ENCODE data around the gene CAMSAP2.
A peak's percentile ranks its signal among the peaks of the same experiment; 100 is the strongest.

Gene CAMSAP2

GRCh38 chr1:200856716-200857357 is 118.1 kb downstream of the CAMSAP2 start:
- no peak for DNase-seq

DNA sequence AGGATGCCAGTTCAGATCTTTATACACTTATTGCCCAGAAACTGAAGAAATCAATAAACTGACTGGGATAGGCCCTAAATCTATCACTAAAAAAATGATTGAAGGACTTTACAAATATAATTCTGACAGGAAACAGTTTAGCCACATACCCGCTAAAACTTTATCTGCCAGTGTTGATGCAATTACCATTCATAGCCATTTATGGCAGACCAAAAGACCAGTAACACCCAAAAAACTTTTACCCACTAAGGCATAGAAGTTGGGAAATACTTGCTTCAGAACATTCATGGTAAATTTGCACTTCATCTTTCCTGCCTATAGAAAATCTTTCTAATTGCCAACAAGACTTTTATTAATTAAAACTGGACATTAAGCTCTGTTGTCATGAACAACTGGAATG is 119.1 kb downstream of the CAMSAP2 start:
- DNase-seq: no peak

GRCh38 chr1:200861937-200862647 is 123.4 kb downstream of the CAMSAP2 start:
- no peak for DNase-seq

DNA sequence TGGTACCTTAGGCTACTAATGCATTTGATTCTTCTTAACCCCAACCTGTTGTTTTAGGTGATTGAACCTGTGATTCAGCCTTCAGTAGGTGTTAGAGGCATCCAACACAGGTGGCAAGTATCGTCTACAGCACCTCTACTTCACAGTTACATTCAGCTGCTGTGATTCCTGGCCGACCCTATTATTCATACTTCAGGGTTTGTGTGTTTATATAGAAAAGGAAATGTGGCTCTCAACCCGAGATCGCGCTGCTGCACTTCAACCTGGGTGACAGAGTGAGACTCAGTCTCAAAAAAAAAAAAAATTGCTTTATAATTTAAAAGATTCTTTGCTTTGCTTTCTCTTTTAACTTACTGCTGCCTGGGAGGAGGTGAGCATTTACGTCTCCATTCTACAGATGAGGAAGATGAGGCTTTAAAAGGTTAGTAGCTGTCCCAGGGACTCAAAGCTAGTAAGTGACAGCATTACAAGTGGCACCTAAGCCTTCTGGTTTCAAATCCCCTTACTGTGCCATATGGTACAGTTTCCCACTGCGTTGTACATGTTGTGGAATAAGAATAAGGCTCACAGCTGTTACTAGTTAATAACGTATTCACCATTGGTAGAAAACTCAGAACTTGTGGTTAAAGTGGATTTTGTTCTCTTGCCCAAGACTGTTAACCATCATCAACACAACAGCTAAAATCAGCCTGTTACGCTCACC is 124.2 kb downstream of the CAMSAP2 start:
- no peak for DNase-seq

GRCh38 chr1:200866116-200866515 is 127.4 kb downstream of the CAMSAP2 start:
- DNase-seq: no peak

DNA sequence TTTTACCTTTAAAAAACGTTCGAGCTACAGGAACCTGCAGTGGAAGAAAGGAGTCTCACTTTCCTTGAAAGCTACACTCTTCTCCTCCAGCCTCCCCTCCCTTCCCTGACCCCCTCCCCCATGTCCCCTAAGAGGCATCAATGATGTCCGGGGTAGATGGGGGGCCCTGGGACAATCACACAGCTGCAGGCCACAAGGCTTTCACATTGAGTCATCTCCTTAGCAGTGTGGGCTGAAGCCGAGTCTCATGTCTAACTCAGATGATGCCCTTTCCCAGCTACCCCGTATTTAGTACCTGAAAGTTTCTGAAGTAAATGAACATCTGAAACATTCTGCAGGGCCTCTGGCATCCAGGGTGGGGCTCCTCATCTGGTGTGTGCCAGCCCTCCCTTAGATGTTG is 127.8 kb downstream of the CAMSAP2 start:
- DNase-seq: no peak

- no peak for DNase-seq
Observed at GRCh38 chr1:200867018-200867811, 128.5 kb downstream of the CAMSAP2 start.

DNA sequence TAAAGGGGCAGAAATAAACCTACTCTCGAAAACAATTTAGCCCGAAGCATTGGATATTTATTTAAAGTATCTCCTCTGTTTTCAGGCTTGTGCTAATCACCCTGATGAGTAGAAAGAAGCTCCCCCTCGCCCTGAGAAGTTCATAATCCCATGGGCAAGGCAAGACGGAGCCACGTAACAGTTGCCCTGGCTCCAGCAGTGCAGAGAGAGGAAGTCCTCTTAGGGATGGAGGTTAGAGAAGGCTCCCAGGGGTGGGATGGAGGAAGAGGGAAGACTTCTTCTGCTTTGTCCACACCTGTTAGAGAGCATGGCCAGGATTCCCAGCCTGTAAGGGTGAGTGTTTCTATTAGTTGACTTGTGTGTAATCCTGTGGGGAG is 130.7 kb downstream of the CAMSAP2 start:
- no peak for DNase-seq

GRCh38 chr1:200869753-200870391 is 131.2 kb downstream of the CAMSAP2 start:
- DNase-seq: no peak

DNA sequence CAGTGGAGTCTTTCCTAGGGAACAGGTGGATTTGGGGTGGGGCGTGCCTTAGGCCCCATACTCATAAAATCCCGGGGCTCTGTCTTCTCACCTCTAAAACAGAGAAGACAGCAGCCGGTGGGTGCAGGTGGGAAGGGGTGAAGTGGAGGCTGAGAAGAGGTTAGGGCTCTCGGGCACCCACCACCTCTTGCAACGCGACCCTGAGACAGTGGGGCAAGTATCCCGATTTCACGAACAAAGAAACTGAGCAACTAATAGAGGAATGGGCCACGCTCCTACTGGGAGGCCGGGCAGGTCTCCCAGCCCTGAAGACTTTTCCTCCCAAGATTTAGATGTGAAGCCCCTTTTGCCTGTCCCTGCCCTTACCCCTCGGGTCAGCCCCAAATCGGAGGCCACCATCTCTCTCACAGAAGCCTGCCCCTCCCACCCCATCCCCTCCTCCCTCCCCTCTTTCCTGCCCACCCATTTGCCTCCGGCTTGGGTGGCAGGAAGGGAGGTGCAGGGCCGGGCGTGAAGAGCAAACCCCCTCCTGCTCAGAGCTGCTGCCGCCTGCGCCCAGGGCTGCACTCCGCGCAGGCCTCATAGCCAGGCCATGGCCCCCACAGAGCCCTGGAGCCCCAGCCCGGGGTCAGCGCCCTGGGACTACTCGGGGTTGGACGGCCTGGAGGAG is 133.9 kb downstream of the CAMSAP2 start, which contains the start of gene GPR25:
Gene GPR25, plus strand, starts transcription at position 536 of the 670 bp plus-strand sequence. Its CDS starts 57 bp downstream, at position 593.
- DNase-seq: no peak

GRCh38 chr1:200873116-200873670 is 134.5 kb downstream of the CAMSAP2 start:
- no peak for DNase-seq

DNA sequence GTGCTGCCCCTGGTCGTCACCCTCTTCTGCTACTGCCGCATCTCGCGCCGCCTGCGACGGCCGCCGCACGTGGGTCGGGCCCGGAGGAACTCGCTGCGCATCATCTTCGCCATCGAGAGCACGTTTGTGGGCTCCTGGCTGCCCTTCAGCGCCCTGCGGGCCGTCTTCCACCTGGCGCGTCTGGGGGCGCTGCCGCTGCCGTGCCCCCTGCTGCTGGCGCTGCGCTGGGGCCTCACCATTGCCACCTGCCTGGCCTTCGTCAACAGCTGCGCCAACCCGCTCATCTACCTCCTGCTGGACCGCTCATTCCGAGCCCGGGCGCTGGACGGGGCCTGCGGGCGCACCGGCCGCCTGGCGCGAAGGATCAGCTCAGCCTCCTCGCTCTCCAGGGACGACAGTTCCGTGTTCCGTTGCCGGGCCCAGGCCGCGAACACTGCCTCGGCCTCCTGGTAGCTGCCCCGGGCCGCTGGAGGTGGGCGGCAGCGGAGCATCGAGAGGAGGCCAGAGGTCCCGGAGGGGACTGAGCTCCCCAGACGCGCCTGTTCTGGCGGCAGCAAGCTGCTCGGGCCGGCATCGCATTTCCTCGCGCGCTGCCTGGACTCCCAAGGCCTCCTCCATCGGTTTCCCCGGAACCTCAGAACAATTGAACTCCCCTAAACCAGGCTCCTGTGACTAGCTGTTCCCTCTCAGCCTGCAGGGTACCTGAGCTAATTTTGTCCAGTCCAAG is 135.1 kb downstream of the CAMSAP2 start:
- no peak for DNase-seq

DNA sequence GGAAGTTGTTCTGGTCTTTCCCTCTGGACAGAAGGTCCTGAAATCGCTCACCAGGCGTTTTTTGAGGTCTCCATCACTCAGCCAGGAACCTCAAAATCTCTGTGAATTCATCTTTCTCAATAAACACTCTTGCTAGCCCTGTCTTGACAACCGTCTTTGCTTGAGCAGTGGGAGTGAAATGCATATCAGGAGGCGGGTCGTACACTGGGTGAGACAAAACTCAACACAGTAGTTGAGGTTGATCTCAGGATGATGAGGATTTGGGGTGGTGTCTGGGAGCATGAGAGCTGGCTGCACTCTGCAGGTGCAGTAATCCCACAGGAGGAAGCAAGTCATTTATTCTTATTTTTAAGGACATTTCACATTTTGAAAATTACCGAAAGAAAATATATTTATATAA is 136.0 kb downstream of the CAMSAP2 start:
- DNase-seq: no peak

DNA sequence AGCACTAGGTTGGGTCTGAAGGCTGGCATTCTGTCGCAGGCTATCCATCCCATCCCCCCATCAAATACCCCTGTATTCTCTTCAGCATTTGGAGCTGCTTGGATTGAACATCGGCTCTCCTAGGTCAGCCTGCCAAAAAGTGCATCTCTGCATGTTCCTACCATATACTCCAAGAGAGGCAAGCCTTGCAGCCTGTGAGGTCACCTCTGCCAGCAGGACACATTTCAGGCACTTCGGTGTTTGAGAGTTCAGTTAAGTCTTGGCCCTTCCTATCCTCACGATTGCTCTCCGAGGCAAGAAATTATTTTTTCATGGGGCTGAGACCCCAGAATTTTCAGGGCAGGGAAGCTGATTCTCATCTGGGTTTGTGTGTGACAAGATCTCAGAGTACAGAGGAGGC is 136.7 kb downstream of the CAMSAP2 start:
- DNase-seq: no peak

GRCh38 chr1:200877010-200877409 is 138.3 kb downstream of the CAMSAP2 start:
- no peak for DNase-seq

- no peak for DNase-seq
Observed at GRCh38 chr1:200877839-200878551, 139.3 kb downstream of the CAMSAP2 start.

DNA sequence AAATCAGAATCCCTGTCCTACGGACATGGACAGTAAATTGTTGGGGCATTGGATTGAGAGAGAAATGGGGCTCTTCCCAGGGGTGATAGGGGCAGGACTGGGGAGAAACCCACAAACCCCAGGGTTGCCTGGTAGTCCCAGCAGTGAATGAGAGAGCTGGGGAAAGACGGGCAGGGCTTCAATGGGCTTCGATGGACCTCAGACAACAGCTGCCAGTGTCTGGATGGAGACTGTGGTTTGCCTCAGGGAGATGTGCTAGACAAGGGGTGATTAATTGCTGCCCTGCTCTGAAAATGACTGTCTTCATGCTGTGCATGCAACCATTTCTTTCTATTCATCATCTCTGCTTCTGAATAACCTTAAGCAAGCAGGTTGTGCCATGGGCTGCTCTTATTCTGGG is 141.5 kb downstream of the CAMSAP2 start:
- DNase-seq: no peak

- peak; percentile 7 for DNase-seq
Observed at GRCh38 chr1:200883118-200883517, 144.4 kb downstream of the CAMSAP2 start.

- DNase-seq: no peak
Observed at GRCh38 chr1:200885623-200886402, 147.1 kb downstream of the CAMSAP2 start.

DNA sequence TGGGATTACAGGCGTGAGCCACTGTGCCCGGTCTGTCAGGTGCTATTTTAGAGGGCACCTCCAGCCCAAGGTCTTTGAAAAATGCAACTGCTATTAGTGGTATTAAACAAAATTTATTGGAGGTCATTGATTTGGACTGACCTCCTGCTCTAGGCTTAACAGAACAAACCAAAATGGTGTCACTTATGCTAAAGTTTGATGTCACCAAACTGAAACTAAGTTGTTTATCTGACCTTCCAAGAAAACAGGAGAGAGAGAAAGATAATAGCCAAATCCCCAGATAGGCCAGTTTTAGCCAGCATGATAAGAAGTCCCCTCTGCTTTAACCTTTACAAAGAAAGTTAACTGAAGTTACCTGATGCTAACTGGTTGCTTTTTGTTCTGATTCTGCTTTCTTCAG is 147.9 kb downstream of the CAMSAP2 start:
- DNase-seq: no peak
